Glomerular visceral epithelial cell (primary cell): ENCODE measurements around the gene MLF2.
A peak's percentile ranks its signal among the peaks of the same experiment; 100 is the strongest.

ENCODE experiments used
- DNase-seq: peaks from one replicate; pipeline ENCODE4 v3.0.0-alpha.2; 2016; ENCODE audit errors: extremely low spot score

MLF2 gene

DNA sequence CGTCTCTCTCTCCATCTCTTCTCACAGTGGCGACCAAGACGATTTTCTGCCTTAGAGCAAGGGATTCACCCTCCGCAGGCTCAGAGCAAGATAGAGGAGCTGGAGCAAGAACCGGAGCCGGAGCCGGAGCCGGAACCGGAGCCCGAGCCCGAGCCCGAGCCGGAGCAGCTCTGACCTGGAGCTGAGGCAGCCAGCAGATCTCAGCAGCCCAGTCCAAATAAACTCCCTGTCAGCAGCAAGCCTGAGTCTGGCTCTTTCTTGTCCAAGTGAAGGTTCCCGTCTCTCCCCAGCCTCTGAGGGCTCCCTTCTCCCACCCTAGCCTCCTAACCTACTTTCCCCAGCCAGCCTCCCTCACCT, 25.3 kb upstream of the MLF2 start:
- DNase-seq = peak; percentile 24

DNA sequence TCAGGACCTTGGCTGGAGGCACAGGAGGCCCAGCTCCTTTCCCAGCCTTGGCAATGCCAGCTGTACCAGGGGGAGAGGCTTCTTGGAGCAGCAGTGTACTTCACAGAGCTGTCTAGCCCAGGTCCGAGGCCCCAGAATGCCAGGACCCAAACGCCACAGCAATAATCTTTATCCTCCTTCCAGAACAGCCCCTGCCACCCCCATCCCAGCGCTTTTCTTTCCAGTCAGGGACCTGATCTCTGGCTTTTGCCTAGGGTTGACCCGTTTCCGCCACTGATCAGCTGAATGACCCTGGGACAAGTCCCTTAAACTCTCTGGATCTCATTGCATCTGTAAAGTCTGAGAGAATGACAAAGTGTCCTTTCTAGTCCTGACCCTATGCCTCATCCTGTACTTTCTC, 24.4 kb upstream of the MLF2 start:
- no peak for DNase-seq

DNA sequence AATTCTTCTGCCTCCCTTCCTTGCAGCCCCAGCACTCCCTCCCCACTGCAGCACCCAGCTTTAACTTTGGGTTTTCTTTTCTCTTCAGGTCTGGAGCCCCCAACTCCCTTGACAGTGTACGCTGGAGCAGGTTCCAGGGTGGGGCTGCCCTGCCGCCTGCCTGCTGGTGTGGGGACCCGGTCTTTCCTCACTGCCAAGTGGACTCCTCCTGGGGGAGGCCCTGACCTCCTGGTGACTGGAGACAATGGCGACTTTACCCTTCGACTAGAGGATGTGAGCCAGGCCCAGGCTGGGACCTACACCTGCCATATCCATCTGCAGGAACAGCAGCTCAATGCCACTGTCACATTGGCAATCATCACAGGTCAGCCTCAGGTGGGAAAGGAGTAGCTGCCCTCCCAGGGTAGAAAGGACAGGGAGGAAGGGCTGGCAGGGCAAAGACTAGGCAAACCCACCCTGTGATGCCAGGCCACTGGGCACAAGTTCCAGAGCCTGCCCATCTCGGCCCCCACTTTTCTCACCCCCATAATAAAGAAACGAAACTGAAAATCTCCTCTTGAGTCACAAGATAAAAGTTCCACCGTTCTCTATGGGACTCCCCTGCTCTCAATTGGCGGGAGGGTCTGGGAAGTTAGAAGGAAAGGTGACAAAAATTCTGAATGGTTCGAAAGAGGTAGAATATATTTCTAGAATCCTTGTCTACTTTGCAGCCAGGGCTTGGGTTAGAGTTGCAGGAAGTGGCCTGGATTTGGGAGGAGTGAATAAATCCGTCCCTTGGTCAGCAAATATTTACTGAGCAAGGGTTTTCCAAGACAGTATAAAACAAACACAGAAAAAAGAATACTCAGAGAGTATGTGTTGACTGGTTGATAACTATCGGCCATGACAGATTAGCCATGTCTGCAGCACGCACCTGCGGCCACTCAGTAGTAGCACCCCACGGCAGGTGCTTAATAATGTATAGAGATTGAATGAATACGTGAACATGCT, 22.5 kb upstream of the MLF2 start:
- DNase-seq = no peak

DNA sequence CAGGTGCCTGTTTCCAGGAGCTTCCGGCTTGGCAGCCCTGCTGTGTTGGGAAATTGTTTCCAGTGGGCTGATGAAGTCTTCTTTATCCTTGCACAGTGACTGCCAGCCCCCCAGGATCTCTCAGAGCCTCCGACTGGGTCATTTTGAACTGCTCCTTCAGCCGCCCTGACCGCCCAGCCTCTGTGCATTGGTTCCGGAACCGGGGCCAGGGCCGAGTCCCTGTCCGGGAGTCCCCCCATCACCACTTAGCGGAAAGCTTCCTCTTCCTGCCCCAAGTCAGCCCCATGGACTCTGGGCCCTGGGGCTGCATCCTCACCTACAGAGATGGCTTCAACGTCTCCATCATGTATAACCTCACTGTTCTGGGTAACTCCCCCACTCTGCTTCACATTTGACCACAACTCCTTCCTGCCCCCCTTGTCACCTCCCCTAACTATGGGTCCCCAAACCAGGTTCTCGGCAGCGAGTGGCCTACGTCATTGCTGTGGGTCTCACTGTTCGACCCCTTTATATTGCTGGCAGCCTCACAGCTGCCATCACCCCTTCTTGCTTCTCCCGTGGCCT, 21.6 kb upstream of the MLF2 start:
- no peak for DNase-seq

GRCh38 chr12:6773590-6774351, 20.8 kb upstream of the MLF2 start:
- DNase-seq = no peak

DNA sequence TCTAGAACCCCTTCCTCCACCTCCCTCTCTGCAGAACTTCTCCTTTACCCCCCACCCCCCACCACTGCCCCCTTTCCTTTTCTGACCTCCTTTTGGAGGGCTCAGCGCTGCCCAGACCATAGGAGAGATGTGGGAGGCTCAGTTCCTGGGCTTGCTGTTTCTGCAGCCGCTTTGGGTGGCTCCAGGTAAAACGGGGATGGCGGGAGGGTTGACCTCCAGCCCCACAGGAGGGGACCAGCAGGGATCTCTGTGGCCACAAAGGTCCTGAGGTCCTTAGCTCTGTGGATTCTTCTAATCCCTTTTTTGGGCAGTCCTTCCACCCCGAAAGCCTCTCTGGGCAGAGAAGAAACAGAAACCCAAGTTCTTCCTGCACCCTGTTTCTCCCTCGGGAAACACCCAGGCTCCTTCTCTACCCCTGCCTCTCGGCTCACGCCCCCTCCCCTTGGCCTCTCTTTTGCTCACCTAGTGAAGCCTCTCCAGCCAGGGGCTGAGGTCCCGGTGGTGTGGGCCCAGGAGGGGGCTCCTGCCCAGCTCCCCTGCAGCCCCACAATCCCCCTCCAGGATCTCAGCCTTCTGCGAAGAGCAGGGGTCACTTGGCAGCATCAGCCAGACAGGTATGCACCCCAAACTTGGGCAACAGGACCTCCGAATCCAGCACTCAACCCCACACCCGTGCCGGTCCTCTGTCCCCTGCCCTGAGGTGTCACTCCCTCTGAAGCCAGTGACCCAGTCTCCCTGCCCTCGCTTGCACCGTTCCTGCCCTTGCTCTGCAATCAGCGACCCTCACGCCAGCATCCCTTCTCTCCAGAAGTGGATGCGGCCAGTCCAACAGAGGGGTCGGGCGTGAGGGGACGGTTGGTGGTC, 20.0 kb upstream of the MLF2 start:
- DNase-seq = no peak

DNA sequence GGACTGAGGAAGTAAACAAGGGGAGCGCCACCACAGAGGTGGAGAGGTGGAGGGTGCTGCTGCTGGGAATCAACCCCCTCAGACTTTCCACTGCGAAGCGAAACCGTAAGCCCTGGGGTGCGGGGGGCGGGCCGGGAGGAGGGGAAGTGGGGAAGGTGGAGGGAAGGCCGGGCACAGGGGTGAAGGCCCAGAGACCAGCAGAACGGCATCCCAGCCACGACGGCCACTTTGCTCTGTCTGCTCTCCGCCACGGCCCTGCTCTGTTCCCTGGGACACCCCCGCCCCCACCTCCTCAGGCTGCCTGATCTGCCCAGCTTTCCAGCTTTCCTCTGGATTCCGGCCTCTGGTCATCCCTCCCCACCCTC, 19.4 kb upstream of the MLF2 start, which contains the start of gene LAG3:
Gene LAG3, plus strand, starts transcription at position 190 of the 365 bp plus-strand sequence. CDS start 333 bp downstream, outside the sequence.
- no peak for DNase-seq

DNA sequence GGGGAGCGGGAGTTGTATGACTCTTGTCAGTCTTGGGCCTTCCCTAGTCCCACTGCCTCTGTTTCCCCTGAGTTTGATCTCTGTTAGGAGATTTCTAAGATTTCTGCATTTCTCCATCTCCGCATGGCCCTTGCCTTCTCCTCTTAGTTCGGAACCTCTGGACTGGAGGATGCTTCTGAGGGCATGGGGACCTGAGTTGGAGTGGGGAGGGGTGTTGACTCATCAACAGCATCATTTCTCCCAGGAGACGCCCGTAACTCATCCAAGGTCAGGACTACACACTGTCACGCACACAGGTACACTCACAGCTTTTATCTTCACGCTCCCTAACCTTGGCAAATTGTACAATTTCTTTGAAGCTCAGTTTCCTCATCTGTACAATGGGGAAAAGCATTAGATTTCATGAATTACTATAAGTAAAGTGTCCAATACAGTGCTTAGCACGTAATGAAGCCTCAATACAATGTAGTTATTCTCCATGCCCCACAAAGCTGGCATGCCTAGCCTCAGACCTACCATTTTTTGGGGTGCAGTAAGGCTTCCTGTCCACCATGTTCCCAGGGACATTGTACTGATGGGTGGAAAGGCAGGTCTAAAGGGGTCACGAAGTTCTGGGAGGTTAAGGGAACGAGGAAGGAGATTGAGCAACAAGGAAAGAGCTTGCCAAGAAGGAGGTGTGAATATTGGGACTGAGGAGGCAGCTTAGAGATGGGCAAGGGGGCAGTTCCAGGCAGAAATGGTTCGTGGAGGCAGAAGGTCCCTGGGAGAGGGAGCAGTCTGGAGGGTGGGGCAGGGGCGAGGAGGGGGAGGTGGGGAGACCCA, 18.8 kb upstream of the MLF2 start:
- no peak for DNase-seq

DNA sequence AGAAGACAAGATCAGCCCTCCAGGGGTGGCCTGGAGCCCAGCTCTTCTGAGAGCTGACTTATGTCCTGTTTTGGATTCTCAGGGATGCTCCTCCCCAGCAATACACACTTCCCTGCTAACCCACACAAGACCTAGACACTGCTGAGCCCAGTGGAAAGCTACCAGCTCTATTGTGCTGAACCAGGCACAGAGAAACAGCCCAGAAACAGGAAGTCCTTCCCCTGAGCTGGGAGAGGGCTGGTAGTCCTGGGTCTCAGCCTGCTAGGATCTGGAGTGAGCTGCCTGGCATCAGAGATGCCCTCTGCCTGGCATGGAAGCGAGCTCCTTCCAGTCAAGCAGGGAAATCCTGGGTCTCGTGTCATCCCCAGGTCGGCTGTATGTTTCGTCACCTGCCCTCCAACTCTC, 18.2 kb upstream of the MLF2 start:
- DNase-seq = no peak

GRCh38 chr12:6770600-6770999, 17.7 kb upstream of the MLF2 start:
- DNase-seq = no peak

GRCh38 chr12:6770094-6770493, 17.2 kb upstream of the MLF2 start:
- DNase-seq = no peak

- DNase-seq = no peak
Observed at GRCh38 chr12:6769666-6770065, 16.7 kb upstream of the MLF2 start.

DNA sequence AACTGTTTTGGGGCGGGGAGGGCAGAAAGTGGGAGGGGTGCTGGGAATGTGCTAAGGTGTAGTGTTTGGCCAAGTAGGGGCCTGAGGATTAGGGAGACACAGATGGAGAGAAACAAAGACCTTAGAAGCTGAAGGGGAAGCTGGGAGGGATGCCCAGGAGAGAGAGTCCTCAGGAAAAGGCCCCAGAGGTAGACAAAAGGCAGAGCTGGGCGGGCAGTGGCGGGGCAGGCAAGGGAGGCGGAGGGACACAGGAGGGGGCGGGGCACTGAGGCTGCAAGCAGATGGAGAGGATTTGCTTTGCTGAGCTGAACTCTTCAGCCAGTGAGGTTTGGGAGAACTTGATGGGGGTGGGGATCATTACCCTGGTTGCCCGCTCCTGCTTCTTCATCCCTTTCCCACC, 16.0 kb upstream of the MLF2 start:
- DNase-seq = no peak

DNA sequence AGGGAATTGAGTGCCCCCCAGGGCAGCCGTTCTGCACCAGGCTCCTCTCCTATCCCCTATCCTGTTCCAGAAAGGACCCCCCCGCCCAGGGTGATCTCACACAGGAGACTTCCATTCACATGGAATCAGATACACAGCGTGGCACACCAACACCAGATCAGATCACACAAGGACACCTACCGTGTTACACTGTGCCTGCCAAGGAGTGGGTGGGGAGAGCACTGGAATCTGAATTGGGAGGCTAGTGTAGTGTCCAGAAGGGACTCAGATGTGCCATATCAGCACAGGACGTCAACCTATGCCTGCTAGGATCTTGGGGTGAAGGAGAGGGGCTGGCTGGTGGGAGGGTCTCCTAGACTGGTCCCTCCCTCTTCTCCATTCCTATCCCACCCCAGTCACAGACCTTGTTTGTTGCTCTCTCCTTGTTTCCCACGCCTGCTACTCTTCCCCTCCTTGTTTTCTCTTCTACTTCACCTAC, 15.5 kb upstream of the MLF2 start:
- no peak for DNase-seq

- no peak for DNase-seq
Observed at GRCh38 chr12:6767353-6768319, 14.7 kb upstream of the MLF2 start.

DNA sequence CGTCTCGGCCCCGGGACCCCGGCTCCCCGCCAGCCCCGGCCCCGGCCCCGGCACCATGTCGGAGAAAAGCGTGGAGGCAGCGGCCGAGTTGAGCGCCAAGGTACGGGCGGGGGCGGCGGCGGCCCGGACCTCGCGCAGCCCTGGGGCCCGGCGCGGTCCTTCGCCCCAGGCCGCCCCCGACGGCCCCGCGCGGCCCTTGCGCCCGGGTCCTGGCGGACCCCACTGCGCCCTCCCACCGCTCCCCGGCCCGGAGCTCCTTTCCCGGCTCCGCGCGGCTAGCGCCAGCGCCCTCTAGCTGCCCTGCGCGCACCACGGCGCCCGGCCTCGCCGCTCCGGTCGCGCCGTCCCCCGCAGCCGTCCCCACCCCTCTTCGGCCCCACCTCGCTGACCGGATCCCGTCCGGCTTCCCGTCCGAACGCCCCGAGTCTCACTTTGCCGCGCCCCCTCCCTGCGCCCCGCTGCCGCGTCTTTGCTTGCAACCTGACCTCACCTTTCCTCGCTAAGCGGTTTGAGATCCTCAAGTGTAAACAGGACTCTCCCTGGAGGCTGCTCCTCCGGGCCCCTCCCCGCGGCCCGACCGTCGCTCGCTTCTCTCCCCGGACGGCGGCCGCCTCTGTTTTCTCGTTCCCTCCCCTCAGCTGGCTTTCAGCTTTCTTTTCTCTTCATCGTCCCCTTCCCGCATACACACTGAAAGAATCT, 13.9 kb upstream of the MLF2 start:
- peak; percentile 74 for DNase-seq

DNA sequence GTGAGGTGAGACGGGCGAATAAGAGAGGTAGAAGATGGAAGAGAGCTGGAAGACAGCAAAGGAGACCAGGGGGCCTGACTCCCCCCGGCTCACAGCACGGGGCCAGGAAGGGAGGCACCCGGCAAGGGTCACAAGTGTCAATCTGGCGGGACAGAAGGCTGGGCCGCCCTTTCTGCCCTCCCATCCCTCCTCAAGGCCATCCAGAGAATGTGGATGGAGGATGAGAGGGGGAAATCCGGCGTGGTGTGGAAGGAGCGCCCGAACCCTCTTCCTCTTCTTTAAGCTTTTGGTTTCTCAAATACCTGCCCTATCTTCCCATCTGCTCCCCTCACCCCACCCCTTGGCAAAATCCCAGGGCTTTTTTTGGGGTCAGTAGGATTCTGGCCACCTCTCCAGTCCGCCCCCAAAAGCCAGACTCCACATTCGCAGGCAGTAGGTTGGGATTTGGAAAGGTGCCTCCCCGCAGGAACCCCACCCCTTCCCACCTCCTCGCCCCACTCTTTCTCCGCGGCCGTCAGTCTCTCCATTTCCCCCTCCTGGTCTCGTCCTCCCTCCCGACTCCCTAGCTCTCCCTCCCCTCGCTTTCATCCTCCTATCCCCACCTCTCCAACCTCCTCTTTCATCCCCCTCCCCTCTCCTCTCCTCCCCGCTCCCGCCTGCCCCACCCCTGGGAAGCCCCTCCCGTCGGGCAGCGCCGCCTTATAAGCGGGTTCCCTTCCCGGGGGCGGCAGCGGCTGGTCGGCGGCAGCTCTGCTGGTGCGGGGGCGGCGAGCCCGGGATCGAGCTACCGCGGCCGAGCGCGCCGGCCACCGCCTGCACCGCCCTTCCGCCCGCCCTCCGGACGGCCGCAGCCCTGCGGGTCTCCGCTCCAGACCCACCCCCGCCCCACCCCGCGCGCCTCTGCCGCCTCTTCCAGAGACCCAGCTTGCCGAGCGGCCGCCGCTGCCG, 13.0 kb upstream of the MLF2 start, which contains the start of gene PTMS:
Gene PTMS, plus strand, starts transcription at position 730 of the 948 bp plus-strand sequence. CDS start 343 bp downstream, outside the sequence.
- DNase-seq = peak; percentile 95
